ENCODE data around the gene SF3A2.

SF3A2 gene

GRCh38 chr19:2240881-2241760 lies 4.5 kb downstream of the SF3A2 start:
- DNase-seq (ENCODE audit: low read depth in 2 of 2), result no peak

- DNase-seq (ENCODE audit: low read depth in 2 of 2), result no peak
Observed at GRCh38 chr19:2242092-2242537, 5.5 kb downstream of the SF3A2 start.

DNA sequence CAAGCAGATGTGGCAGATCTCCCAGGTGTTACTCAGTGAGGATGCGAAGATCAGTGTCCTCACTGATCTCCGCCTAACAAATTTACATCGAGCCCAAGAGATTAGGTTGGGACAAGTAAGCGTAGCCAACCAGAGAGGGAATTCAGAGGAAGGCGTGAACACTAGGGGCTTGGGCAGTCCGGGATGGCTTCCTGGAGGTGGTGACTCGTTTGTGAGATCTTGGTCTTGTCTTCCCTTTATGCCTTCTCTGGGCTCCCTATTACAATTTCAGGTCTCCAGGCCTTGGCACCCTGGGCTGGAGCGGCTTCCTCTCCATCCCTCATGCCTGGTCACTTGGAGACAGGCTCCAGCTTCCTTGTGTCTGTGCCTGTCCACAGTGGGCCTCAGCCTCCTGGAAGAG lies 6.2 kb downstream of the SF3A2 start:
- no peak for DNase-seq (ENCODE audit: low read depth in 2 of 2)

DNA sequence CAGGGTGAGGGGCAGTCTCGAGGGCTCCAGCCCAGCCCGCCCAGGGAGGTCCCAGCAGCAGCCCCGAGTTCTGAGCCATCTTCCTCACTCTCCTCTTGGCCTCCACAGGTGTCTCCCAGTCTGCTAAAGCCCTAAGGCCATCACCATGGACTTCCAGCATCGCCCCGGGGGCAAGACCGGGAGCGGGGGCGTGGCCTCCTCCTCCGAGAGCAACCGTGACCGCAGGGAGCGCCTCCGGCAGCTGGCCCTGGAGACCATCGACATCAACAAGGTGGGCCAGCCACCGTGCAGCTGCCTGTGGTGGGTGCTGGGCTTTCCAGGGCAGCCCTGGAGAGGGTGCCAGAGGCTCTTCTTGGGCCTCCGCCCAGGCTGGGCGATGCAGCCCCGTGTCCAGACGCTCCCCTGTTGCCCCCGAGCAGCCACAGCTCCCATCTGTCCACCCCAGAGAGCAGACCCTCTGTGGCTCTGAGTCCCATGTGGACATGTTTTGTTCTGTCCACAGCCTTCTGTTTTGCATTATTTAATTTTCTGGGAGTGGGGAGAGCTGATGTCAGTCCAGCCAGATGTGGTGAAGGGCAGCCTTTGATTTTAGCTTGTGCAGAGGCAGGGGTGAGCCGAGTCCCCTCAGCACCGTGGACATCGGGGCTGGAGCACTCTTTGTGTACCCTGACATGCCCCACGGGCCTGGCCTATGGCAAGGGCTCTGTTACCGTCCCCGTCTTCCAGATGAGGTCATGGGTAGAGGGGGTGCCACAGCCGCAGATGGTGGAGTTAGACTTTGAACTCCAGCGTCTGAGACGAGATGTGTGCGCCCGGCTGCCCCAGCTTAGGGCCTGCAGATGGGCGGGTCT lies 6.9 kb downstream of the SF3A2 start:
- DNase-seq (ENCODE audit: low read depth in 2 of 2), result no peak

DNA sequence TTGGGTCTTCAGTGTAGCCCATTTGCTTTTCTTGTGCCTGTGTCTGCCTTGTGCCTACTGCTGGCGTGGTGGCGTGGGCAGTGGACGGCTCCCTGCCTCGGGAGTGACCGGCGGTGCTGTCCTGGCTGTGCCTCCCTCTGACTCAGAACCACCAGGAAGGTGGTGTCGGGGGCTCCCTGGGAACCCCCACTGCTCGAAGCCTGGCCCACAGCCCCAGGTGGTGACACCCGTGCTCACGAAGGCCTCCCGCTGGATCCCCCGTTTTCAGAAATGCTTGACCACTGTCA lies 7.4 kb downstream of the SF3A2 start:
- no peak for DNase-seq (ENCODE audit: low read depth in 2 of 2)

- DNase-seq (ENCODE audit: low read depth in 2 of 2), result no peak
Observed at GRCh38 chr19:2244486-2244885, 7.9 kb downstream of the SF3A2 start.

- no peak for DNase-seq (ENCODE audit: low read depth in 2 of 2)
Observed at GRCh38 chr19:2245273-2245672, 8.6 kb downstream of the SF3A2 start.

DNA sequence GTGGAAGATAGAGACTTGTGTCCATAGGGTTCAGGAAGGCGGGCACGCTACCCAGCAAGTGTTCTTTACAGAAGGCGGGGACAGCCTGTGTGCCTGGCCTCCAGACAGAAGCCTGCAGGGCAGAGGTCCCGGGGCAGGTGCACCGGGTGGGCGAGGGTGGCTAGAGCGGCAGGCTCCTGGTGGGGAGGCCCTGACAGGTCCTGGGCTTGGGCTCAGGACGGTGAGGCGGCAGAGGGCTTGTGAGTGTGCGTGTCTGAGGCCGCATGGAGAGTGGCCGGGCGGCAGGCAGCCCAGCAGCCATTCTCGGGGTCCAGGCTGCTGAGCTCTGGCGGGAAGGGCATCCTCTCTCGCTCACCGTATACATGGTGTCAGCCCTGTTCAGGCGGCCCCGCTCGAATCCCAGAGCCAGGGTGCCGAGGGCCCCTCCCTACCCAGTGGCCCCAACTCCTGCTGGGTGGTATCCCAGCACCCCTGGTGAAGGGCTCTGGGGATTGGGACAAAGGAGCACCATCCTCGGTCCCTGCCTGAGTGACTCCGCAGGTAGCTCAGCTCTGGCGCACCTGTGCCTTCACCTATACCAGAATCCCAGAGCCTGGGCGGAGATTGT lies 9.5 kb downstream of the SF3A2 start:
- no peak for DNase-seq (ENCODE audit: low read depth in 2 of 2)

DNA sequence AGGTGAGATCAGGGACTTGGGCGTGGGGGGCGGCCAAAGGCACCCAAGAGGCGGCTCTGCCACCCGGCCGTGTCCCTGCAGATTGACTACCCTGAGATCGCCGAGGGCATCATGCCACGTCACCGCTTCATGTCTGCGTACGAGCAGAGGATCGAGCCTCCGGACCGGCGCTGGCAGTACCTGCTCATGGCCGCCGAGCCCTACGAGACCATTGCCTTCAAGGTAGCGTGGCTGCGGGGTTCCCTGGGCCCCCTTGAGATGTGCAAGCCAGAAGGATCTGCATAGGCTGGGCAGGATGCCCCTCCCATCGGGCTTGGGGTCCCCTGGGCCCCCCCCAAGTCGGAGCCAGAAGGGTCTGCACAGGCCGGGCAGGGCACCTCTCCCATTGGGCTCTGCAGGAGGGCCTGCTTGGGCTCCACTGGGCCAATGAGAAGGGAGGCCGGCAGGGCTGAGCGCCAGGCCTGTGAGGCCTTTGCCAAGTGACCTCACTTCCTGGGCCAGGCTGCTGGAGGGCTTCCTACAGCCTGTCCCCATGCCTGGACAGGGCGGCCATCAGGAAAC lies 10.3 kb downstream of the SF3A2 start:
- DNase-seq (ENCODE audit: low read depth in 2 of 2), result no peak

- no peak for DNase-seq (ENCODE audit: low read depth in 2 of 2)
Observed at GRCh38 chr19:2247433-2248101, 10.9 kb downstream of the SF3A2 start.

GRCh38 chr19:2248136-2249009 lies 11.7 kb downstream of the SF3A2 start:
- DNase-seq (ENCODE audit: low read depth in 2 of 2), result no peak

GRCh38 chr19:2249010-2249866 lies 12.6 kb downstream of the SF3A2 start, which contains the start of gene AMH:
AMH (plus strand) TSS chr19:2249323; CDS start chr19:2249333, 10 bp downstream.
- DNase-seq (ENCODE audit: low read depth in 2 of 2), result no peak

DNA sequence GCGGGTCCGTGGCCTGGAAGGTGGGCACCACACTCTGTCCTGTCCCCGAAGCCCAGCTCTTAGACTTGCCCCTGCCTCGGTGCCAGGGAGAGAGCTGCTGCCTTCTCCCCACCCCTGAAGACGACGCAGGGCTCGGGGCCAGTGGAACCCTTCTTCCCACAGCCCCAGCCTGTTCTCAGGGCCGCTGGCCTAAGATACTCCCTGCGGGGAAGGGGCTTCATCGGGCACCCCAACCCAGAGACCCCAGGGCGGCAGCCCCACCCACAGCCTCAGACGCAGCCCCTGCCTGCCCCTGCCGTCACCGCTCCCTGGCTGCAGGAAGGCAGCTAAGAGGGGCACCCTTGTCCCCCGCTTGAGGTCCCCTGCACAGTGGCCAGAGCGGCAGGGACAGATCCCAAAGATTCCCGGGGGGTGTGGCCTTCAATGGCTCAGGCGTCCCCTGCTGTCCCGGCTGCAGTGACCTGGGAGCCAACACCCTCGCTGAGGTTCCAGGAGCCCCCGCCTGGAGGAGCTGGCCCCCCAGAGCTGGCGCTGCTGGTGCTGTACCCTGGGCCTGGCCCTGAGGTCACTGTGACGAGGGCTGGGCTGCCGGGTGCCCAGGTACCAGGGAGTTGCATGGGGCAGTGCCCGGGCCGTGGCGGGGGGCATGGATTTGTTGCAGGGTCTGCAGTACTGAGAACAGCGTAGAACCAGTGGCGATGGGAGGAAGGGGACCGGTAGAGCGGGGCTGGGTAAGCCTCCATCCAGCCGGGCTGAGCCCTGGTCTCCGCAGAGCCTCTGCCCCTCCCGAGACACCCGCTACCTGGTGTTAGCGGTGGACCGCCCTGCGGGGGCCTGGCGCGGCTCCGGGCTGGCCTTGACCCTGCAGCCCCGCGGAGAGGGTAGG lies 13.5 kb downstream of the SF3A2 start:
- DNase-seq (ENCODE audit: low read depth in 2 of 2), result no peak

- no peak for DNase-seq (ENCODE audit: low read depth in 2 of 2)
Observed at GRCh38 chr19:2250766-2251105, 14.1 kb downstream of the SF3A2 start.

DNA sequence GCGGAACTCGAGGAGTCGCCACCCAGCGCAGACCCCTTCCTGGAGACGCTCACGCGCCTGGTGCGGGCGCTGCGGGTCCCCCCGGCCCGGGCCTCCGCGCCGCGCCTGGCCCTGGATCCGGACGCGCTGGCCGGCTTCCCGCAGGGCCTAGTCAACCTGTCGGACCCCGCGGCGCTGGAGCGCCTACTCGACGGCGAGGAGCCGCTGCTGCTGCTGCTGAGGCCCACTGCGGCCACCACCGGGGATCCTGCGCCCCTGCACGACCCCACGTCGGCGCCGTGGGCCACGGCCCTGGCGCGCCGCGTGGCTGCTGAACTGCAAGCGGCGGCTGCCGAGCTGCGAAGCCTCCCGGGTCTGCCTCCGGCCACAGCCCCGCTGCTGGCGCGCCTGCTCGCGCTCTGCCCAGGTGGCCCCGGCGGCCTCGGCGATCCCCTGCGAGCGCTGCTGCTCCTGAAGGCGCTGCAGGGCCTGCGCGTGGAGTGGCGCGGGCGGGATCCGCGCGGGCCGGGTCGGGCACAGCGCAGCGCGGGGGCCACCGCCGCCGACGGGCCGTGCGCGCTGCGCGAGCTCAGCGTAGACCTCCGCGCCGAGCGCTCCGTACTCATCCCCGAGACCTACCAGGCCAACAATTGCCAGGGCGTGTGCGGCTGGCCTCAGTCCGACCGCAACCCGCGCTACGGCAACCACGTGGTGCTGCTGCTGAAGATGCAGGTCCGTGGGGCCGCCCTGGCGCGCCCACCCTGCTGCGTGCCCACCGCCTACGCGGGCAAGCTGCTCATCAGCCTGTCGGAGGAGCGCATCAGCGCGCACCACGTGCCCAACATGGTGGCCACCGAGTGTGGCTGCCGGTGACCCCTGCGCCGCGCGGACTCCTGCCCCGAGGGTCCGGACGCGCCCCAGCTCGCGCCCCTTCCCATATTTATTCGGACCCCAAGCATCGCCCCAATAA lies 14.8 kb downstream of the SF3A2 start:
- DNase-seq (ENCODE audit: low read depth in 2 of 2), result no peak

DNA sequence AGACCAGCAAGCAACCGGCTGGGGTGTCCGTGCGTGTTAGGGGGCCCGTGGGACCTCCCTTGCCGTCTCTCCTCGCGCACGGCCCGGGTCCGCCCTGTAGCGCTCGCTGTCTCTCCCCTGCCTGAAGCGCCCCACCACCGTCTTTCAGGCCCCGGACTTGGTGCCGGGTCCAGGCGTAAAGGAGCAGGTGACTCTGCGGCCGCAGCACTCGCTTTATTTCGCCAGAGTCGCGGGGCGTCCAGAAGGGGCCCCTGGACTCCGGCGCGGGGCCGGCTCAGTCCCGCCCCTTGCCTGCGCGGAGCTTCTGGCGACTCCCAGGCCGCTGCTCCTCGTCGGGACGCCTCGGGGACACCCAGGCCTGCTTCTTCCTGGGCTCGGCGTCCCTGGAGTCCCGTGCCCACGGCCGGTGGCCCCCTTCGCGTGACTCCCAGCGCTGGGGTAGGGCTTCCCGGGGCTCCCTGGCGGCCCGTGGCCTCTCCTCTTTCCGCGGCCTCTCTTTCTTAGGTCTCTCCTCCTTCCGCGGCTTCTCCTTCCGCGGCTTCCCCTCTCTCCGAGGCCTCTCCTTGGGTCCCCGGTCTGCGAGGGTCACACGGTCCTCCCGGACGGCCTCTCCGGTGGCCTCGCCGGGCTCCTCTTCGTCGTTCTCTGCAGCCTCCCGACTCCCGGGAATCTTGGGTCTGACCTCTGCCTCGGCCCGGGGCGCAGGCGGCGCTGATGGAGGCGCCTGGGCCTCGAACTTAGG lies 15.6 kb downstream of the SF3A2 start:
- no peak for DNase-seq (ENCODE audit: low read depth in 2 of 2)

GRCh38 chr19:2252797-2253105 lies 16.1 kb downstream of the SF3A2 start:
- no peak for DNase-seq (ENCODE audit: low read depth in 2 of 2)

Data from fibroblast of skin of left biceps (primary cell).